Placental epithelial cell (primary cell): ENCODE data around the gene TNFRSF13B. TPM values are rescaled to one million over a fixed set of nuclear protein-coding genes. Genes with fewer than 3 reads are reported as not detected.

Source experiments
- small RNA-seq: library from RNA; depleted of rRNA; stranded (forward); fragments of <200 nt; gene quantifications from one replicate; pipeline ENCODE3, GENCODE V24; 2012
- total RNA-seq: library from RNA; depleted of rRNA; stranded (reverse); fragments of >200 nt; gene quantifications from 2 replicates; pipeline ENCODE4 v1.2.3, GENCODE V29; 2012

Gene TNFRSF13B
- not detected in 2 replicates for total RNA-seq

DNA sequence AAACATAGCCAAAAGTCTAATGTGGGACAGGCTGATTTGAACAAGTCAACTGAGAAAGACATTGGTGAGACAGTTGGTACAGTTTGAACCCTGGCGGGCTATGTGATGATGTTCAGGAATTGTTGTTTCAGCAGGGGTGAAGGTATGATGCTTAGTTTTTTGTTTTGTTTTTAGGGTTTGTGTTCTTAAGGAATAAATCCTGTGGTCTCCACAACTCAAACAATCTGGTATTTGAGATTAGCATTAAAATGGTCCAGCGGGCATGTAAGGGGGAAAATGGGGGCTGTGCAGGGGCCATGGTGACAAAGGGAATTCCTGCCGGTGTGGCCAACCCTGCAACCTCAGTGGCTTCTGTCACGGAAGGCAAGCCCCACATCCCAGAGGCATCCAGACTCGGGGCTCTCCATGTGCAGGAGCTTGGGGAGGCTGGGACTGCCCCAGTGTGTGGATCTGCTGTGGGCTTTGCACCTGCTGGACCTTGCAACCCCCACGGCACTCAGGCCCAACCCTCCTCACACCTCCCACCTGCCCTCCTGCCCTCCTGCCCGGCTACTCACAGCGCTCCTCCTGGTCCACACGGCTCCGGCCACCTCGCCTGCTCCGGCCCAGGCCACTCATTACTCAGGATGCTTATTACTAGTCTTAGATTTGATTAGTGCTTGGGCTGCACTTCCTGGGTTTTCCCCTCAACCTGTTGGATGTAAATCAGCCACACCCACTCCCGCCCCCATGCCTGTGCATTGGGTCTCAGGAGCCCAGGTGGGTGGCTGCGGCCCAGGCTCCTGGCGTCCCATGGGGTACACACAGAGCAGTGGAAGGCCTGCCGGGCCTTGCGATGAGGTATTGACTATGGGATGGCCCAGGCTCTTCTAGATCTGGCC is at the start of gene TNFRSF13B:
Gene TNFRSF13B (minus strand): TSS at position 661 of the 881 bp plus-strand sequence. CDS start 43 bp downstream, at position 618.

Small RNA genes within 50 kb of the gene (small RNA-seq; reads per million reads assigned to genes)
- gene AL353996.1 = not detected

Other genes starting within 250 kb of the TNFRSF13B start
- gene MPRIP, start 70.3 kb upstream of the TNFRSF13B start, total RNA-seq = 268 and 290 TPM in 2 replicates
- gene PLD6, start 234.2 kb upstream of the TNFRSF13B start, total RNA-seq = 0.39 and 1.6 TPM in 2 replicates